Measurements from ENCODE around the gene SMIM41. TPM values are rescaled to one million over a fixed set of nuclear protein-coding genes. Genes with fewer than 3 reads are reported as not detected.

SMIM41 gene
- total RNA-seq (not detected), polyA plus RNA-seq (not detected)

DNA sequence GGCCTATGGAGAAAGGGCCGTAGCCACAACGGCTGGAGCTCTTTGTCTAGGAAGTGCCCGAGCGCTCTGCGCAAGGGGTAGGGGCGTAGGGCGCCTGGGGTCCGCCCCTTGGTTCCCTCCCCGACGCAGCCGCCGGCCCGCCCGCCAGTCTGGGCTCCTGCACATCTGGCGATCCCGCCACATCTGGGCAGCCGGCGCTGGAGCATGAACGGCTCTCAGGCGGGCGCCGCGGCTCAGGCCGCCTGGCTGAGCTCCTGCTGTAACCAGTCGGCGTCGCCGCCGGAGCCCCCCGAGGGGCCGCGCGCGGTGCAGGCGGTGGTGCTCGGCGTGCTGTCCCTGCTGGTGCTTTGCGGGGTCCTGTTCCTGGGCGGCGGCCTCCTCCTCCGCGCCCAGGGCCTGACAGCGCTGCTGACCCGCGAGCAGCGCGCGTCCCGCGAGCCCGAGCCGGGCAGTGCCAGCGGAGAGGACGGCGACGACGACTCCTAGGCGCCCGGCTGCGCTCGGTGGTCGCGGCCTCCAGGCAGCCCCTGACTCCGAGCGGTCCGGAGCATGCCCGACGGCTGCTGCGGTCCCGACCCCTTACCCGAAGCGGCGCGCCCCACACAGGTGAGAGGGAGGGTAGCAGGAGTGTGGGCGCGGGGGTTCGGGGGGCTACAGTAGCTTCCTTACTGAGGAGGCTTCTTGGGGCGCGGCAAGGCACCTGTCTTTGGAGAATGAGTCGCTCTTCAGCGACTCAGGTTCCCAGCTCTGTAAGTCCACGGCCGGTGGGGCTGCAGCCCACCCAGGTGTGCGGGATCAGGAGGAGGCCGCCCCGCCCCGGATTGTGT lies at the start of gene SMIM41:
TSS of gene SMIM41 (plus strand) at position 129 of the 827 bp plus-strand sequence. CDS start at position 205, 76 bp downstream.
- H3K27ac Mint-ChIP-seq, result peak within 1 kb of the TSS in 1 of 8 donors; percentile 15
- peaks cover 2 to 16% (median 9%) of the 10 kb centered on the region in 3 donors for H3K4me1 Mint-ChIP-seq
- Histone ChIP-seq H3K4me3 (ENCODE audit: low read length) (no peak within 1 kb of the TSS), H3K9me3 (ENCODE audit: low read length) (no peaks in the 10 kb centered on the region), H3K36me3 (ENCODE audit: insufficient read depth, low read length) (peaks cover 12% of the 10 kb centered on the region), H3K27me3 (ENCODE audit: insufficient read depth, low read length, poor library complexity, severe bottlenecking) (no peaks in the 10 kb centered on the region), H3K27ac (ENCODE audit: low read depth, low read length) (no peak within 1 kb of the TSS), H3K4me1 (ENCODE audit: insufficient read depth, low read length) (peaks cover 4% of the 10 kb centered on the region)
- H3K9me3 Mint-ChIP-seq, result no peaks in the 10 kb centered on the region
- CTCF ChIA-PET, result interaction anchor here (0.9 to 25.6 kb wide), 3 partner anchors 8 to 53 kb away, joined by 3 to 580 read pairs (median 35); partner anchors contain the start of gene ATG101
- H3K36me3 Mint-ChIP-seq, result peaks cover 0 to 43% (median 10%) of the 10 kb centered on the region in 3 donors
- POLR2A ChIA-PET, result no interaction called here
- no peak for DNase-seq
- H3K27me3 Mint-ChIP-seq, result peaks cover 0 to 4% of the 10 kb centered on the region in 2 donors
- no peak within 1 kb of the TSS for H3K4me3 Mint-ChIP-seq

DNA sequence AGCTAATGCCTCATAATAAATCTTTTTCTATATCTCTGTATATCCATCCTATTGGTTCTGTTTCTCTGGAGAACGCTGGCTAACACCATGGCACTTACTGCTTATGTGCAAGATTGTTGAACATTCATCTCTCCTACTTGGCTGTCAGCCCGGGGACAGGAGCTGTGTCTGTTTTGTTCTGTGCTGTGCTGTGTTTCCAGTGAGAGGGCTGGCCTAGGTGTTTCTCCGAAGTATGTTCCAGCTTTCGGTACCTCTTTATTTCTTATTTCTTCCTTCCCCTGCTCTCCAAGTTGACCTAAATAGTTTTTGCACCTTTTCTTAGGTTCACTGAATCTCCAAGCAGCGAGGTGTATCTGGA lies 47.1 kb upstream of the SMIM41 start:
- peaks cover 0 to 2% of the 10 kb centered on the region in 2 donors for H3K27me3 Mint-ChIP-seq
- POLR2A ChIA-PET, result interaction anchor here (1.1 to 1.4 kb wide), 2 partner anchors 18 to 38 kb away, joined by 4 to 15 read pairs; partner anchors contain the start of genes ATG101 and NR4A1

DNA sequence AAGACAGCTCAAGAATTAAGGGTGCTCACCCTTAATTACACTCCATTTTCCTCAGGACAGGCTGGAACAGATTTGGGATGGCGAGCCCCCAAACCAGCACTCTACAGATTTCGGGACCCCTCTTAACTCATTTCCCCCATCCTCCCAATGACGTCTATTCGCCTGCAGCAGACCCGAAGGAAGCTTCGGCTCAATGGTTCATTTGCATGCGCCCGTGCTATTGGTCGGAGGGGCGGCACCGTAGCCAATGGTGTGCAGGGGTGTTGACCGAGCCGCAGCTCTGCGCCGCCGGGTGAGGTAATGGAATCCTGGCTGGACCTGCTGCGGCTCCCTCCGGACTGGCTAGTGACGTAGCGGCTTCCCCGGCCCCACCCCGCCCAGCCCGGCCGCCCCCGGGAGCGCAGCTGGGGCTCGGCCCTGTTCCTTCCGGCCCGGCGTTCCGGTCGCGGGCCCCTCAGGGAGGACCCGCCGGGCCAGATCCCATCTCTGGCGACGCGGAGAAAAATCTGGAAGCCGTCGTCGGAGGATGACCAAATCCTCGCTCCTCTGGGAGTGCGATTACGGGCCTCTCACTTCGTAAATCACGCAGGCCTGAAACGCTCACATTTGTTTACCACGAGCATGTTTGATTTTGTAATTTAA lies 46.6 kb upstream of the SMIM41 start:
- no peaks in the 10 kb centered on the region for H3K9me3 ChIP-seq (ENCODE audit: low read length)
- ChIA-PET POLR2A (interaction anchor here (1.1 to 1.4 kb wide), 2 partner anchors 18 to 37 kb away, joined by 4 to 15 read pairs; partner anchors contain the start of genes ATG101 and NR4A1), CTCF (interaction anchor here (0.7 to 20.9 kb wide), 9 partner anchors 9 to 44 kb away, joined by 3 to 580 read pairs (median 3); partner anchors contain the start of genes ATG101, NR4A1 and SMIM41)
- H3K4me3 ChIP-seq (ENCODE audit: low read length), result peak overlapping the region; percentile 46
- peaks cover 21 to 42% (median 28%) of the 10 kb centered on the region in 3 donors for H3K4me1 Mint-ChIP-seq
- H3K36me3 Mint-ChIP-seq, result no peaks in the 10 kb centered on the region
- peak overlapping the region; percentile 58 for H3K27ac ChIP-seq (ENCODE audit: low read depth, low read length)
- peak; percentile 83 to 93 (median 89) for DNase-seq
- peaks cover 28% of the 10 kb centered on the region for H3K4me1 ChIP-seq (ENCODE audit: insufficient read depth, low read length)
- H3K36me3 ChIP-seq (ENCODE audit: insufficient read depth, low read length), result no peaks in the 10 kb centered on the region
- peaks cover 0 to 2% of the 10 kb centered on the region in 2 donors for H3K27me3 Mint-ChIP-seq
- H3K27me3 ChIP-seq (ENCODE audit: insufficient read depth, low read length, poor library complexity, severe bottlenecking), result no peaks in the 10 kb centered on the region
- no peaks in the 10 kb centered on the region for H3K9me3 Mint-ChIP-seq
- peak overlapping the region; percentile 79 to 98 (median 95) for H3K27ac Mint-ChIP-seq
- H3K4me3 Mint-ChIP-seq, result peak overlapping the region; percentile 59 to 90 (median 82)

More for the DNA sequence above, 47.1 kb upstream of the SMIM41 start:
- H3K4me1 ChIP-seq (ENCODE audit: insufficient read depth, low read length), result peaks cover 25% of the 10 kb centered on the region
- H3K27ac ChIP-seq (ENCODE audit: low read depth, low read length), result no peak overlapping the region
- peak overlapping the region; percentile 59 to 90 (median 82) for H3K4me3 Mint-ChIP-seq
- no peaks in the 10 kb centered on the region for H3K27me3 ChIP-seq (ENCODE audit: insufficient read depth, low read length, poor library complexity, severe bottlenecking)
- peaks cover 21 to 39% (median 28%) of the 10 kb centered on the region in 3 donors for H3K4me1 Mint-ChIP-seq
- DNase-seq, result no peak
- H3K27ac Mint-ChIP-seq, result peak overlapping the region; percentile 79 to 98 (median 95)
- H3K9me3 ChIP-seq (ENCODE audit: low read length), result no peaks in the 10 kb centered on the region
- CTCF ChIA-PET, result interaction anchor here (0.7 to 20.9 kb wide), 9 partner anchors 8 to 44 kb away, joined by 3 to 580 read pairs (median 3); partner anchors contain the start of genes ATG101, NR4A1 and SMIM41
- H3K9me3 Mint-ChIP-seq, result no peaks in the 10 kb centered on the region
- H3K36me3 Mint-ChIP-seq, result no peaks in the 10 kb centered on the region
- peak overlapping the region; percentile 44 for H3K4me3 ChIP-seq (ENCODE audit: low read length)
- H3K36me3 ChIP-seq (ENCODE audit: insufficient read depth, low read length), result no peaks in the 10 kb centered on the region

DNA sequence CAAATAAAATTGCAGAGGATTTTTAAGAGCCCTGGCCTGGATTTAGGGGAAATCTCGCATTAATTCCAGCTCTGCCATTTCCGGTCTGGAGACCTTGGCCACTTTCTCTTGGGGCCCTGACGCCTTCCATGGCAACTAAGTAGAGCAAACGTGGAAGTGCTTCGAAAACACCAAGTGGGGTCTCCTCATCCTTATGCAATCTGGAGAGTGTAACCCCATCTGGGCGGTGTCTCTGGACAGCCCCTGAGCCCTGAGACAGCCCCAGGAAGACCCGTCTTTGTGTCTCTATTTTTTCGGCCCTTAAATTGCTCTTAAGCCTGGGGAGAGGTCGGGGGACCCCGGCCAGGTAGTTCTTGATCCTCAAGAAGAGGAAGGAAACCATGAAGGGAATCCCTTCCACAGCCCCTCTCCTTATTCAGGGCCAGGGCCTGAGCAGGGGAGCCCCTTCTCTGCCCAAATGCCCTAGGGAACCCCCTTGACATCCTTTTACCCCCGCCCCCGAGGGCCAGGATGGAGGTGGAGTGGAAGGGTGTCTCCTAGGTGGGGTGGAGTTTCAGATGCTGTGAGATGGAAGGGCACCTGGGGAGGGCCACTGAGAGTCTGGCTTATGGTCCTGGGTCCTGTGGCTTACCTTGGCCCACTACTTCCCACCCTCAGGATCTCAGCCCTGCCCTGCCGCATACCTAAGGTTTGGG lies 45.9 kb upstream of the SMIM41 start:
- ChIA-PET POLR2A (interaction anchor here (0.5 to 1.4 kb wide), 3 partner anchors 10 to 36 kb away, joined by 4 to 15 read pairs (median 6); partner anchors contain the start of genes ATG101 and NR4A1), CTCF (interaction anchor here (1.2 to 20.9 kb wide), 4 partner anchors 9 to 43 kb away, joined by 3 to 580 read pairs (median 105); partner anchors contain the start of genes ATG101 and SMIM41)
- H3K4me3 ChIP-seq (ENCODE audit: low read length), result peak overlapping the region; percentile 46
- Mint-ChIP-seq H3K27ac (peak overlapping the region; percentile 79 to 97 (median 93)), H3K36me3 (no peaks in the 10 kb centered on the region), H3K9me3 (no peaks in the 10 kb centered on the region), H3K4me3 (peak overlapping the region; percentile 59 to 90 (median 81)), H3K27me3 (peaks cover 0 to 3% of the 10 kb centered on the region in 2 donors), H3K4me1 (peaks cover 25 to 48% (median 33%) of the 10 kb centered on the region in 3 donors)
- no peak for DNase-seq
- H3K4me1 ChIP-seq (ENCODE audit: insufficient read depth, low read length), result peaks cover 28% of the 10 kb centered on the region
- no peaks in the 10 kb centered on the region for H3K27me3 ChIP-seq (ENCODE audit: insufficient read depth, low read length, poor library complexity, severe bottlenecking)
- no peaks in the 10 kb centered on the region for H3K9me3 ChIP-seq (ENCODE audit: low read length)
- no peaks in the 10 kb centered on the region for H3K36me3 ChIP-seq (ENCODE audit: insufficient read depth, low read length)
- peak overlapping the region; percentile 58 for H3K27ac ChIP-seq (ENCODE audit: low read depth, low read length)

DNA sequence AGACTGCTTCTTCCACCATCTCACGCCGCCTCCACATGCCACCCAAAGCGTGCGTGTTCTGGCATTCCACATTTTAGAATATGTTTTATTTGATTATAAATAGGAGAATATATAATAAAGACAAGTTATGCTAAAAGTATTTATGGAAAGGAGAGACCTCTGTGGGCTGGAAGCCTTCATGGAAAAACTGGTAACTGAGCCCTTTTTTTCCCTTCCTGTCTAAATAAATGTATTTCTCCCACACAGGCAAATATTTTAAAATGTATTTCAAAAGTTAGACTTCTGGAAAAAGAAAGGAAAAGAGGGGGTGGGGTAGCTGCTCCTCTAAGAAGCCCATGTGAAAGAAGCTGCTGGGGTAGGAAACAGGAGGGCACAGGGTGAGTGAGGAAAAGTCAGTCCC lies 44.3 kb upstream of the SMIM41 start:
- no peaks in the 10 kb centered on the region for H3K36me3 ChIP-seq (ENCODE audit: insufficient read depth, low read length)
- no peak overlapping the region for H3K4me3 ChIP-seq (ENCODE audit: low read length)
- peaks cover 0 to 3% of the 10 kb centered on the region in 2 donors for H3K27me3 Mint-ChIP-seq
- no peak overlapping the region for H3K27ac ChIP-seq (ENCODE audit: low read depth, low read length)
- peaks cover 25 to 51% (median 39%) of the 10 kb centered on the region in 3 donors for H3K4me1 Mint-ChIP-seq
- H3K36me3 Mint-ChIP-seq, result no peaks in the 10 kb centered on the region
- H3K27ac Mint-ChIP-seq, result peak overlapping the region in 6 of 8 donors; percentile 68 to 97 (median 84)
- H3K9me3 Mint-ChIP-seq, result no peaks in the 10 kb centered on the region
- H3K27me3 ChIP-seq (ENCODE audit: insufficient read depth, low read length, poor library complexity, severe bottlenecking), result no peaks in the 10 kb centered on the region
- no peaks in the 10 kb centered on the region for H3K9me3 ChIP-seq (ENCODE audit: low read length)
- ChIA-PET POLR2A (no interaction called here), CTCF (interaction anchor here (17.0 to 20.9 kb wide), 2 partner anchors 11 to 41 kb away, joined by 206 to 580 read pairs; partner anchors contain the start of genes ATG101 and SMIM41)
- H3K4me3 Mint-ChIP-seq, result peak overlapping the region in 2 of 7 donors; percentile 27 to 32
- H3K4me1 ChIP-seq (ENCODE audit: insufficient read depth, low read length), result peaks cover 28% of the 10 kb centered on the region
- no peak for DNase-seq

DNA sequence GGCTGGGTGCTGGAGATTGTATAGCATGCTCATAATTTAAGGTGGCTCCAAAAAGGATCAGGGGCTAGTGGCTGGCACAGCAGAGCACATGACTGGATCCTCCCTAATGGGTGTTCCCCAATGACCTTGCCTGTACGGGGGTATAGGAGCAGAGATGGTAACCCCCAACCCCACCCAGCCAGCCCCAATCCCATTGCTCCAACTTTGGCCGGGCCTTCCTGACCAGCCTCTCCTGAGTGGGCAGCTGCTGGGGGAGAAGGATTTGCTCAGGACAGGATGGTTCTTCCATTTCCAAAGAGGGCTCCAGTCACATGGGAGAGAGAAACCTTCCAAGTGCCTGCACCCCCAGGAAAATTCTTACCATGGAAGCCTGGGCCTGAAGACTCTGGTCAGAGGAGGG lies 43.6 kb upstream of the SMIM41 start:
- Mint-ChIP-seq H3K27ac (peak overlapping the region in 7 of 8 donors; percentile 10 to 91 (median 89)), H3K9me3 (no peaks in the 10 kb centered on the region), H3K4me1 (peaks cover 25 to 52% (median 39%) of the 10 kb centered on the region in 3 donors), H3K27me3 (peaks cover 0 to 3% of the 10 kb centered on the region in 2 donors), H3K4me3 (peak overlapping the region in 6 of 7 donors; percentile 45 to 87 (median 70)), H3K36me3 (no peaks in the 10 kb centered on the region)
- no peak overlapping the region for H3K4me3 ChIP-seq (ENCODE audit: low read length)
- H3K27me3 ChIP-seq (ENCODE audit: insufficient read depth, low read length, poor library complexity, severe bottlenecking), result no peaks in the 10 kb centered on the region
- DNase-seq, result no peak
- peaks cover 28% of the 10 kb centered on the region for H3K4me1 ChIP-seq (ENCODE audit: insufficient read depth, low read length)
- ChIA-PET CTCF (interaction anchor here (20.9 kb wide), 1 partner anchor 12 kb away, joined by 206 read pairs; no protein-coding TSS in a partner anchor), POLR2A (interaction anchor here (1.1 kb wide), 1 partner anchor 15 kb away, joined by 4 read pairs; the partner anchor contains the start of gene NR4A1)
- no peaks in the 10 kb centered on the region for H3K9me3 ChIP-seq (ENCODE audit: low read length)
- no peaks in the 10 kb centered on the region for H3K36me3 ChIP-seq (ENCODE audit: insufficient read depth, low read length)
- H3K27ac ChIP-seq (ENCODE audit: low read depth, low read length), result peak overlapping the region; percentile 57
